A549 (cell line): ENCODE data around the gene AGRN.

Experiments used
- EP300 ChIP-seq, 2 experiments: fragments of >200 bp; sonication (Bioruptor Twin); formaldehyde crosslinking; IDR thresholded peaks; 2 replicates in 1 of 2; 3 replicates in 1 of 2; pipeline ENCODE4 v1.6.1; 2016 to 2017
- HEYL ChIP-seq: fragments of 250-450 bp; sonication (Bioruptor Pico); IDR thresholded peaks from 2 replicates; pipeline ENCODE4 v1.8.0; 2021; ENCODE audit warnings: mild to moderate bottlenecking, moderate library complexity
- HOXB13 ChIP-seq: fragments of 250-450 bp; sonication (Bioruptor Pico); IDR thresholded peaks from 2 replicates; pipeline ENCODE4 v1.5.0; 2020; ENCODE audit warnings: low read depth, mild to moderate bottlenecking, moderate library complexity
- MAFK ChIP-seq: fragments of 450-650 bp; IDR thresholded peaks from 2 replicates; pipeline ENCODE4 v1.6.1; 2014; ENCODE audit not compliant: partially characterized antibody
- POLR2A ChIP-seq: IDR thresholded peaks from 2 replicates; pipeline ENCODE4 v1.6.1; 2012; ENCODE audit warnings: mild to moderate bottlenecking, low read length
- RAD21 ChIP-seq, 2 experiments: fragments of >200 bp in 1 of 2; sonication (Bioruptor Twin) in 1 of 2; formaldehyde crosslinking in 1 of 2; IDR thresholded peaks in 1 of 2; conservative IDR thresholded peaks in 1 of 2; 2 replicates in 1 of 2; 3 replicates in 1 of 2; pipeline ENCODE4 v1.6.1; 2012 to 2018; ENCODE audit warnings: inconsistent platforms in 1 of 2
- RCOR1 ChIP-seq: fragments of 150-350 bp; IDR thresholded peaks from 2 replicates; pipeline ENCODE4 v1.6.1; 2014; ENCODE audit warnings: antibody characterized with exemption, low read length, low read depth
- RFX5 ChIP-seq: fragments of 450-650 bp; IDR thresholded peaks from 2 replicates; pipeline ENCODE4 v1.7.1; 2014; ENCODE audit warnings: antibody characterized with exemption, mild to moderate bottlenecking, moderate library complexity
- TF ChIP-seq, protein P1 (sequence below): fragments of >200 bp; sonication (Bioruptor Twin); formaldehyde crosslinking; IDR thresholded peaks from 3 replicates; pipeline ENCODE4 v1.5.1; 2016
- TF ChIP-seq, protein P2 (sequence below): fragments of 250-450 bp; sonication (Bioruptor Pico); IDR thresholded peaks from 2 replicates; pipeline ENCODE4 v1.5.0; 2020; ENCODE audit warnings: low read depth, mild to moderate bottlenecking, moderate library complexity
- TF ChIP-seq, protein P3 (sequence below): IDR thresholded peaks from 2 replicates; pipeline ENCODE4 v1.6.1; 2012

DNA sequence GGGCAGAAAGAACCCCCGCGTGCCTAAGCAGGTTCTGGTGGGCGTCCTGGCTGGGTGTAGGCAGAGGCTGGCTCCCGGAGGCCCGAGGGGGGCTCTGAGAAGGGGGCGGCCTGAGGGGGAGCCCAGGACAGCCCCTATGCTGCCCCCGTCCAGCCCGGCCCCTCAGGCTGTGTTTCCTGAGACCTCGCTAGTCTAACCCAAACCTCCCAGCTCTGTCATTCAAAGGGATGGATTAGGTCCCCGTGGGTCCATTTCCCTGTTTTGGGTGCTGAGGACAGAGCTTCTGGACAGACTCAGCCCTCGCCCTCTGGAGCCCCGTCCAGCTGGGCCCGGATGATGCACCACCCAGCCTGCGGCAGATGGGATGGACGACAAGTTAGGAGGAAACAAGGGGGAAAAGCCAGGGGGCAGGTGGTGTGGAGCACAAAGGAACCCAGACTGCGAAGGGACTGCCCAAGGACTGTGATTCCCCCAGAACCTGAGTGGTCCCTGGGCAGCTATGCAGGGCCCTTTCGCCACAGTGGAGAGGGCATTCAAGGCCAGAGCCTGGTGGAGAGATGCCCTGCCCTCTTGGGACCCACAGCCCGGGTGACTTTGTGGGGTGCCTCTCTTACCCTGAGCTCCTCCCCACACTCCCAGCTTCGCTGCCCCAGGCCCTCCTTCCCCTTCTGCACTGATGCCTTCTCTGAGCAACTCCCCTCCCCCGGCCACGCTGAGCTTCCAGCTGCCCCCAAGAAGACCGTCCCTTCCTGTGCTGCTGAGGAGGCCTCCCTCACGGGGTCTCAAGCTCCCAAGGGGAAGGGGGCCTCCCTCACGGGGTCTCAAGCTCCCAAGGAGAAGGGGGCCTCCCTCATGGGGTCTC lies 22.8 kb upstream of the AGRN start:
- TF ChIP-seq, protein P1, sequence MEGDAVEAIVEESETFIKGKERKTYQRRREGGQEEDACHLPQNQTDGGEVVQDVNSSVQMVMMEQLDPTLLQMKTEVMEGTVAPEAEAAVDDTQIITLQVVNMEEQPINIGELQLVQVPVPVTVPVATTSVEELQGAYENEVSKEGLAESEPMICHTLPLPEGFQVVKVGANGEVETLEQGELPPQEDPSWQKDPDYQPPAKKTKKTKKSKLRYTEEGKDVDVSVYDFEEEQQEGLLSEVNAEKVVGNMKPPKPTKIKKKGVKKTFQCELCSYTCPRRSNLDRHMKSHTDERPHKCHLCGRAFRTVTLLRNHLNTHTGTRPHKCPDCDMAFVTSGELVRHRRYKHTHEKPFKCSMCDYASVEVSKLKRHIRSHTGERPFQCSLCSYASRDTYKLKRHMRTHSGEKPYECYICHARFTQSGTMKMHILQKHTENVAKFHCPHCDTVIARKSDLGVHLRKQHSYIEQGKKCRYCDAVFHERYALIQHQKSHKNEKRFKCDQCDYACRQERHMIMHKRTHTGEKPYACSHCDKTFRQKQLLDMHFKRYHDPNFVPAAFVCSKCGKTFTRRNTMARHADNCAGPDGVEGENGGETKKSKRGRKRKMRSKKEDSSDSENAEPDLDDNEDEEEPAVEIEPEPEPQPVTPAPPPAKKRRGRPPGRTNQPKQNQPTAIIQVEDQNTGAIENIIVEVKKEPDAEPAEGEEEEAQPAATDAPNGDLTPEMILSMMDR = no peak
- no peak for TF ChIP-seq RCOR1
- TF ChIP-seq HEYL (CRISPR knock-in tag) = no peak
- TF ChIP-seq, protein P2, sequence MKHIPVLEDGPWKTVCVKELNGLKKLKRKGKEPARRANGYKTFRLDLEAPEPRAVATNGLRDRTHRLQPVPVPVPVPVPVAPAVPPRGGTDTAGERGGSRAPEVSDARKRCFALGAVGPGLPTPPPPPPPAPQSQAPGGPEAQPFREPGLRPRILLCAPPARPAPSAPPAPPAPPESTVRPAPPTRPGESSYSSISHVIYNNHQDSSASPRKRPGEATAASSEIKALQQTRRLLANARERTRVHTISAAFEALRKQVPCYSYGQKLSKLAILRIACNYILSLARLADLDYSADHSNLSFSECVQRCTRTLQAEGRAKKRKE (CRISPR knock-in tag) = no peak
- TF ChIP-seq POLR2A = no peak
- TF ChIP-seq, protein P3, sequence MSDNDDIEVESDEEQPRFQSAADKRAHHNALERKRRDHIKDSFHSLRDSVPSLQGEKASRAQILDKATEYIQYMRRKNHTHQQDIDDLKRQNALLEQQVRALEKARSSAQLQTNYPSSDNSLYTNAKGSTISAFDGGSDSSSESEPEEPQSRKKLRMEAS = no peak
- TF ChIP-seq EP300 (IDR thresholded peaks at IDR 0.05) = no peak
- TF ChIP-seq RAD21 (conservative IDR thresholded peaks at IDR 0.05 in 1 of 2, IDR thresholded peaks at IDR 0.05 in 1 of 2) = no peak
- TF ChIP-seq HOXB13 (CRISPR knock-in tag) = no peak
- no peak for TF ChIP-seq RFX5
- TF ChIP-seq MAFK = no peak
